Bronchial epithelial cell (primary cell): ENCODE results near the gene KCND2. TPM values are rescaled to one million over a fixed set of nuclear protein-coding genes. Genes with fewer than 3 reads are reported as not detected.
A peak's percentile ranks its signal among the peaks of the same experiment; 100 is the strongest.

Experiments
- DNase-seq: peaks from one replicate; pipeline ENCODE4 v3.0.0-alpha.2; 2010; ENCODE audit warnings: low read depth
- FAIRE-seq: peaks from 2 replicates; lab custom pipeline; 2011; peaks lifted over from hg19 to GRCh38; lab: Jason Lieb, UNC
- H3K27me3 ChIP-seq: 2 replicates; pipeline ENCODE4 v1.5.1; 2011; ENCODE audit warnings: low read length; ENCODE audit not compliant: control insufficient read depth, insufficient read depth
- H3K36me3 ChIP-seq: 2 replicates; pipeline ENCODE4 v1.5.1; 2011; ENCODE audit warnings: low read length; ENCODE audit not compliant: control insufficient read depth, insufficient read depth
- H3K4me3 ChIP-seq: 2 replicates; pipeline ENCODE4 v1.5.1; 2011; ENCODE audit warnings: mild to moderate bottlenecking, low read depth, low read length, control low read depth
- CTCF ChIP-seq: IDR thresholded peaks from 2 replicates; pipeline ENCODE4 v1.5.1; 2011; ENCODE audit warnings: mild to moderate bottlenecking, moderate library complexity, low read length, control low read depth, inconsistent platforms; ENCODE audit not compliant: insufficient read depth, severe bottlenecking
- total RNA-seq: library from RNA; depleted of rRNA; stranded (reverse); fragments of >200 nt; gene quantifications from 2 replicates; pipeline ENCODE4 v1.2.1, GENCODE V29; 2014

Gene KCND2
- total RNA-seq, 1 donor from 2014 or later, result under 0.01 TPM

GRCh38 chr7:120272261-120272660, 714 bp upstream of the KCND2 start:
- no peak for FAIRE-seq
- H3K36me3 ChIP-seq, result no peaks in the 10 kb centered on the region
- DNase-seq, result peak; percentile 54
- peak; percentile 67 for TF ChIP-seq CTCF
- peak overlapping the region; percentile 33 for H3K4me3 ChIP-seq
- peaks cover 10% of the 10 kb centered on the region for H3K27me3 ChIP-seq

GRCh38 chr7:120273476-120273975, 551 bp downstream of the KCND2 start:
- Histone ChIP-seq H3K36me3 (no peaks in the 10 kb centered on the region), H3K27me3 (peaks cover 10% of the 10 kb centered on the region), H3K4me3 (peak overlapping the region; percentile 33)
- FAIRE-seq (no peak), DNase-seq (peak; percentile 8)
- TF ChIP-seq CTCF, result no peak

- no peak for TF ChIP-seq CTCF
- Histone ChIP-seq H3K4me3 (no peak overlapping the region), H3K36me3 (no peaks in the 10 kb centered on the region), H3K27me3 (peaks cover 10% of the 10 kb centered on the region)
- DNase-seq (no peak), FAIRE-seq (no peak)
Observed at GRCh38 chr7:120274482-120274881, 1.5 kb downstream of the KCND2 start.

GRCh38 chr7:120274899-120275298, 1.9 kb downstream of the KCND2 start:
- H3K36me3 ChIP-seq, result no peaks in the 10 kb centered on the region
- no peak for TF ChIP-seq CTCF
- FAIRE-seq (no peak), DNase-seq (no peak)
- no peak overlapping the region for H3K4me3 ChIP-seq
- H3K27me3 ChIP-seq, result peaks cover 10% of the 10 kb centered on the region

GRCh38 chr7:120276720-120277119, 3.7 kb downstream of the KCND2 start:
- TF ChIP-seq CTCF, result no peak
- Histone ChIP-seq H3K4me3 (no peak overlapping the region), H3K36me3 (no peaks in the 10 kb centered on the region), H3K27me3 (peaks cover 10% of the 10 kb centered on the region)
- FAIRE-seq (no peak), DNase-seq (no peak)

GRCh38 chr7:120278773-120279172, 5.8 kb downstream of the KCND2 start:
- TF ChIP-seq CTCF, result no peak
- no peak for DNase-seq
- Histone ChIP-seq H3K4me3 (no peak overlapping the region), H3K27me3 (peaks cover 1% of the 10 kb centered on the region), H3K36me3 (no peaks in the 10 kb centered on the region)
- FAIRE-seq, result no peak
